ENCODE results near the gene ATXN1.

DNA sequence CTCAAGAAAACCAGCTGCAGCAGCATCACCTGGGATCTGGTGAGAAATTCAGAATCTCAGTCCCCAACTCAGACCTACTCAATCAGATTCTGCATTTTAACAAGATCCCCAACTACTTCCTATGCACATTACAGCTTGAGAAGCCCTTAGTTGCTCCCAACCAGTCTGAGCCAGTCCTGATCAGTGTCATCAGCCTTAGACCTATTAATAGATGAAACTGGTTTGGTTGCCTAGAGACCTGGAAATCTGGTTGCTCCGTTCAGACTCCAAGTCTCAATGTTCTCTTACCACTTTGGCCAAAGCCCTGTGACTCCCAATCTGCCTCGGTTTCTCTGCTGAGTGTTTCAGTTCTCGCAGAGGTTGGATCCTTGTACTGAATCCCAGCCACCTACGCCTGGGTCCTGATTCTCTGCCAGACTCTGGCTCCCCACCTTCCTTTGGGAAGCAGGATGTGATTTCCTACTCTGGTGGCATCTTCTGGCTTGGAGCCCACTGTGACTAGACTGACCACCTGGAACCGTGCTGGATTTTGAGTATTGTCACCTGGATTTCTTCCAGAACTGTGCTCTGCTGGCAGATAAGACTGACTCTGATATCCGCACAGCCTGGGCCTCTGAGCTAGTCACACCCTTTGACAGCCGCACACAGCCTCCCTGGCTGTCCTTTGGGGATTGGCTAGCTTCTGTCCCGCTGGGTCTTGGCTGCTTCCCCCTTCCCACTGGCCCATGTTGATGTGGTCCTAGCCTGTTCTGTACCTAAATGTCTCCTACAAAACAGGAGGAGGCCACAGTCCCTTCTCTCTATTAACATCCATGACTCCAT is 20.3 kb upstream of the ATXN1 start:
- TF ChIP-seq, protein P1, sequence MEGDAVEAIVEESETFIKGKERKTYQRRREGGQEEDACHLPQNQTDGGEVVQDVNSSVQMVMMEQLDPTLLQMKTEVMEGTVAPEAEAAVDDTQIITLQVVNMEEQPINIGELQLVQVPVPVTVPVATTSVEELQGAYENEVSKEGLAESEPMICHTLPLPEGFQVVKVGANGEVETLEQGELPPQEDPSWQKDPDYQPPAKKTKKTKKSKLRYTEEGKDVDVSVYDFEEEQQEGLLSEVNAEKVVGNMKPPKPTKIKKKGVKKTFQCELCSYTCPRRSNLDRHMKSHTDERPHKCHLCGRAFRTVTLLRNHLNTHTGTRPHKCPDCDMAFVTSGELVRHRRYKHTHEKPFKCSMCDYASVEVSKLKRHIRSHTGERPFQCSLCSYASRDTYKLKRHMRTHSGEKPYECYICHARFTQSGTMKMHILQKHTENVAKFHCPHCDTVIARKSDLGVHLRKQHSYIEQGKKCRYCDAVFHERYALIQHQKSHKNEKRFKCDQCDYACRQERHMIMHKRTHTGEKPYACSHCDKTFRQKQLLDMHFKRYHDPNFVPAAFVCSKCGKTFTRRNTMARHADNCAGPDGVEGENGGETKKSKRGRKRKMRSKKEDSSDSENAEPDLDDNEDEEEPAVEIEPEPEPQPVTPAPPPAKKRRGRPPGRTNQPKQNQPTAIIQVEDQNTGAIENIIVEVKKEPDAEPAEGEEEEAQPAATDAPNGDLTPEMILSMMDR (IDR thresholded peaks at IDR 0.05) = no peak
- TF ChIP-seq POLR2AphosphoS5 (IDR thresholded peaks at IDR 0.05; ENCODE audit: low read depth, low read length) (no peak), EP300 (IDR thresholded peaks at IDR 0.05; ENCODE audit: borderline replicate concordance in 1 of 2, low read depth in 1 of 2, low read length in 1 of 2) (no peak), YY1 (IDR thresholded peaks at IDR 0.05; ENCODE audit: low read depth) (no peak), REST (IDR thresholded peaks at IDR 0.05; ENCODE audit: low read depth, low read length) (no peak), IRF3 (IDR thresholded peaks at IDR 0.05; ENCODE audit: low read depth, low read length) (no peak), USF1 (IDR thresholded peaks at IDR 0.05; ENCODE audit: borderline replicate concordance, low read depth) (no peak), NRF1 (IDR thresholded peaks at IDR 0.05; ENCODE audit: low read depth, low read length) (no peak), SIN3A (IDR thresholded peaks at IDR 0.05; ENCODE audit: borderline replicate concordance, low read depth, low read length) (no peak), EZH2phosphoT487 (IDR thresholded peaks at IDR 0.05; ENCODE audit: borderline replicate concordance, low read depth) (no peak), MXI1 (IDR thresholded peaks at IDR 0.05; ENCODE audit: low read depth, low read length) (no peak)
- TF ChIP-seq, protein P2, sequence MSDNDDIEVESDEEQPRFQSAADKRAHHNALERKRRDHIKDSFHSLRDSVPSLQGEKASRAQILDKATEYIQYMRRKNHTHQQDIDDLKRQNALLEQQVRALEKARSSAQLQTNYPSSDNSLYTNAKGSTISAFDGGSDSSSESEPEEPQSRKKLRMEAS (IDR thresholded peaks at IDR 0.05; ENCODE audit: low read depth) = no peak
- TF ChIP-seq, protein P3, sequence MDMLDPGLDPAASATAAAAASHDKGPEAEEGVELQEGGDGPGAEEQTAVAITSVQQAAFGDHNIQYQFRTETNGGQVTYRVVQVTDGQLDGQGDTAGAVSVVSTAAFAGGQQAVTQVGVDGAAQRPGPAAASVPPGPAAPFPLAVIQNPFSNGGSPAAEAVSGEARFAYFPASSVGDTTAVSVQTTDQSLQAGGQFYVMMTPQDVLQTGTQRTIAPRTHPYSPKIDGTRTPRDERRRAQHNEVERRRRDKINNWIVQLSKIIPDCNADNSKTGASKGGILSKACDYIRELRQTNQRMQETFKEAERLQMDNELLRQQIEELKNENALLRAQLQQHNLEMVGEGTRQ (IDR thresholded peaks at IDR 0.05; ENCODE audit: borderline replicate concordance, low read depth, low read length) = no peak

All from SK-N-SH (cell line).